GM23338 (cell line): ENCODE data around the gene UBALD2. TPM values are rescaled to one million over a fixed set of nuclear protein-coding genes. Genes with fewer than 3 reads are reported as not detected.

ENCODE experiments used
- ATAC-seq: fragments of 200-7000 bp; cut with Tn5 transposase; 3 replicates; pipeline ENCODE4 v1.9.1; 2020
- DNase-seq: peaks from one replicate; pipeline ENCODE4 v3.0.0-alpha.2; 2015; ENCODE audit warnings: low spot score
- H2AFZ ChIP-seq: fragments of 200-600 bp; sonication (generic); 2 replicates; pipeline ENCODE4 v1.8.0; 2016; ENCODE audit warnings: antibody characterized with exemption, mild to moderate bottlenecking, moderate library complexity
- H3F3A ChIP-seq: fragments of 200-600 bp; sonication (generic); replicated peaks from 2 replicates; pipeline ENCODE4 v1.8.0; 2017; ENCODE audit warnings: antibody characterized with exemption, mixed run types, low read depth
- H3K27ac ChIP-seq: fragments of 200-600 bp; sonication (generic); 2 replicates; pipeline ENCODE4 v1.6.1; 2016; ENCODE audit warnings: low read depth
- H3K27me3 ChIP-seq: fragments of 200-600 bp; sonication (generic); 2 replicates; pipeline ENCODE4 v1.8.0; 2016; ENCODE audit warnings: mild to moderate bottlenecking, mixed run types, moderate library complexity; ENCODE audit not compliant: insufficient read depth
- H3K36me3 ChIP-seq: fragments of 200-600 bp; sonication (generic); 2 replicates; pipeline ENCODE4 v1.8.0; 2016; ENCODE audit warnings: mild to moderate bottlenecking; ENCODE audit not compliant: insufficient read depth
- H3K4me1 ChIP-seq: fragments of 200-600 bp; sonication (generic); 2 replicates; pipeline ENCODE4 v1.8.0; 2016; ENCODE audit warnings: mild to moderate bottlenecking, moderate library complexity; ENCODE audit not compliant: insufficient read depth
- H3K4me2 ChIP-seq: fragments of 200-600 bp; sonication (generic); 2 replicates; pipeline ENCODE4 v1.7.1; 2017; ENCODE audit warnings: mixed run types
- H3K4me3 ChIP-seq: fragments of 200-600 bp; sonication (generic); 2 replicates; pipeline ENCODE4 v1.6.1; 2016; ENCODE audit warnings: mixed run types
- H3K79me2 ChIP-seq: fragments of 200-600 bp; sonication (generic); replicated peaks from 2 replicates; pipeline ENCODE4 v1.8.0; 2017; ENCODE audit warnings: mild to moderate bottlenecking; ENCODE audit not compliant: insufficient read depth
- H3K9me2 ChIP-seq: fragments of 200-600 bp; sonication (generic); 2 replicates; pipeline ENCODE4 v1.8.0; 2017; ENCODE audit not compliant: insufficient read depth
- H4K20me1 ChIP-seq: fragments of 200-600 bp; sonication (generic); replicated peaks from 2 replicates; pipeline ENCODE4 v1.8.0; 2017; ENCODE audit warnings: mild to moderate bottlenecking; ENCODE audit not compliant: insufficient read depth
- H3K27ac Mint-ChIP-seq: 2 replicates; pipeline ENCODE4 v1.8.0; 2020; ENCODE audit warnings: inconsistent platforms, mild to moderate bottlenecking, moderate library complexity, mixed read lengths
- H3K27me3 Mint-ChIP-seq: 3 replicates; pipeline ENCODE4 v1.8.0; 2022; ENCODE audit warnings: low read depth, mild to moderate bottlenecking, moderate library complexity, mixed read lengths, inconsistent platforms; ENCODE audit not compliant: insufficient read depth, poor library complexity
- H3K36me3 Mint-ChIP-seq: 3 replicates; pipeline ENCODE4 v1.8.0; 2021; ENCODE audit warnings: low read depth, mild to moderate bottlenecking, inconsistent platforms, moderate library complexity, mixed read lengths
- H3K4me1 Mint-ChIP-seq: 3 replicates; pipeline ENCODE4 v1.8.0; 2020; ENCODE audit warnings: mild to moderate bottlenecking, inconsistent platforms, mixed read lengths
- H3K4me3 Mint-ChIP-seq: 3 replicates; pipeline ENCODE4 v1.8.0; 2021; ENCODE audit warnings: moderate library complexity, mild to moderate bottlenecking, inconsistent platforms, mixed read lengths
- H3K9me3 Mint-ChIP-seq: 3 replicates; pipeline ENCODE4 v1.8.0; 2020; ENCODE audit warnings: moderate library complexity, mild to moderate bottlenecking, inconsistent platforms, mixed read lengths
- CREB1 ChIP-seq: fragments of 250-450 bp; sonication (Bioruptor Pico); IDR thresholded peaks from 2 replicates; pipeline ENCODE4 v1.5.0; 2020; ENCODE audit warnings: low read depth, mild to moderate bottlenecking, moderate library complexity
- EZH2 ChIP-seq: fragments of 200-600 bp; sonication (generic); IDR thresholded peaks from one replicate; pipeline ENCODE4 v1.8.0; 2017; ENCODE audit warnings: antibody characterized with exemption, mild to moderate bottlenecking, low read depth; ENCODE audit not compliant: unreplicated experiment
- EZH2phosphoT487 ChIP-seq: fragments of 200-600 bp; sonication (generic); IDR thresholded peaks from one replicate; pipeline ENCODE4 v1.8.1; 2018; ENCODE audit warnings: antibody characterized with exemption; ENCODE audit not compliant: unreplicated experiment
- JUNB ChIP-seq: IDR thresholded peaks from one replicate; pipeline ENCODE4 v1.6.1; 2016; ENCODE audit warnings: antibody characterized with exemption; ENCODE audit not compliant: unreplicated experiment
- NANOG ChIP-seq: IDR thresholded peaks from 2 replicates; pipeline ENCODE4 v1.6.1; 2016; ENCODE audit warnings: antibody characterized with exemption, borderline replicate concordance
- POLR2AphosphoS5 ChIP-seq: IDR thresholded peaks from 2 replicates; pipeline ENCODE4 v1.6.1; 2016; ENCODE audit warnings: antibody characterized with exemption, low read depth
- STAT1 ChIP-seq: IDR thresholded peaks from one replicate; pipeline ENCODE4 v1.6.1; 2016; ENCODE audit warnings: antibody characterized with exemption; ENCODE audit not compliant: unreplicated experiment
- ZNF114 ChIP-seq: fragments of 250-450 bp; sonication (Bioruptor Pico); IDR thresholded peaks from 2 replicates; pipeline ENCODE4 v1.5.0; 2020; ENCODE audit warnings: mild to moderate bottlenecking, moderate library complexity
- ZNF331 ChIP-seq: fragments of 250-450 bp; sonication (Bioruptor Pico); IDR thresholded peaks from 2 replicates; pipeline ENCODE4 v1.5.0; 2020; ENCODE audit warnings: low read depth, mild to moderate bottlenecking, moderate library complexity
- polyA plus RNA-seq: library from polyadenylated mRNA; unstranded; fragments of >200 nt; fragmentation: Nextera tagmentation; extraction: Ambion mirVana; gene quantifications from 2 replicates; pipeline ENCODE4 v1.2.1, GENCODE V29; 2016
- total RNA-seq: library from RNA; depleted of rRNA; stranded (reverse); fragments of >200 nt; shearing (Covaris generic); gene quantifications from 2 replicates; pipeline ENCODE4 v1.2.3, GENCODE V29; 2014
- TF ChIP-seq, protein P1 (sequence below): fragments of 250-450 bp; sonication (Bioruptor Pico); IDR thresholded peaks from 2 replicates; pipeline ENCODE4 v1.5.0; 2020; ENCODE audit warnings: mild to moderate bottlenecking, moderate library complexity
- TF ChIP-seq, protein P2 (sequence below), 2 experiments: fragments of 200-600 bp in 1 of 2; sonication (generic) in 1 of 2; conservative IDR thresholded peaks; 2 replicates each; pipeline versions ENCODE4 v1.5.1 to v1.6.1; 2016 to 2017; ENCODE audit warnings: antibody characterized with exemption in 2 of 2, low read depth in 2 of 2, mild to moderate bottlenecking in 2 of 2, moderate library complexity in 1 of 2
- TF ChIP-seq, protein P3 (sequence below): IDR thresholded peaks from 2 replicates; pipeline ENCODE4 v1.6.1; 2016; ENCODE audit warnings: antibody characterized with exemption
- TF ChIP-seq, protein P4 (sequence below): IDR thresholded peaks from one replicate; pipeline ENCODE4 v1.6.1; 2018; ENCODE audit warnings: antibody characterized with exemption; ENCODE audit not compliant: unreplicated experiment

Gene UBALD2
- total and polyA plus RNA-seq, 2 experiments from 2014 or later = 2.2 to 3.1 TPM

DNA sequence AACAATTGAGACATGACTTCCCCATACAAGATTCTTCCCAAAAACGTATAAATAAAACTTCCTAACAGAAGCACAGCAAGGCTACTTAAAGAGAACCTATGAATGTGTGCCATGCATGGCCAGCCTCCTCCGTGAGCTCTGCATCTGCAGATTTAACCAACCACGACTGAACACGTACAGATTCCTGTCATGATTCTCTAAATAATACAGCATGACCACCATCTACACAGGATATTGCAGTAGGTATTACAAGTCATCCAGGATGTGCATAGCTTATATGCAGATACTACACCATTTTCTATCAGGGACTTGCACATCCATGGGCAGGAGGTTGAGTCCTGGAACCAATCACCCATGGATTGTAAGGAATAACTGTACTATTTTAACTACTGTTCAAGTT lies 44.3 kb downstream of the UBALD2 start:
- ATAC-seq (no peak), DNase-seq (no peak)
- no peaks in the 10 kb centered on the region for H3K4me1 ChIP-seq
- H3F3A ChIP-seq = no peaks in the 10 kb centered on the region
- TF ChIP-seq ZNF114 (CRISPR knock-in tag) (no peak), EZH2phosphoT487 (no peak), ZNF331 (no peak), JUNB (no peak), POLR2AphosphoS5 (no peak), EZH2 (no peak), CREB1 (CRISPR knock-in tag) (no peak), STAT1 (no peak), NANOG (no peak)
- TF ChIP-seq, protein P1, sequence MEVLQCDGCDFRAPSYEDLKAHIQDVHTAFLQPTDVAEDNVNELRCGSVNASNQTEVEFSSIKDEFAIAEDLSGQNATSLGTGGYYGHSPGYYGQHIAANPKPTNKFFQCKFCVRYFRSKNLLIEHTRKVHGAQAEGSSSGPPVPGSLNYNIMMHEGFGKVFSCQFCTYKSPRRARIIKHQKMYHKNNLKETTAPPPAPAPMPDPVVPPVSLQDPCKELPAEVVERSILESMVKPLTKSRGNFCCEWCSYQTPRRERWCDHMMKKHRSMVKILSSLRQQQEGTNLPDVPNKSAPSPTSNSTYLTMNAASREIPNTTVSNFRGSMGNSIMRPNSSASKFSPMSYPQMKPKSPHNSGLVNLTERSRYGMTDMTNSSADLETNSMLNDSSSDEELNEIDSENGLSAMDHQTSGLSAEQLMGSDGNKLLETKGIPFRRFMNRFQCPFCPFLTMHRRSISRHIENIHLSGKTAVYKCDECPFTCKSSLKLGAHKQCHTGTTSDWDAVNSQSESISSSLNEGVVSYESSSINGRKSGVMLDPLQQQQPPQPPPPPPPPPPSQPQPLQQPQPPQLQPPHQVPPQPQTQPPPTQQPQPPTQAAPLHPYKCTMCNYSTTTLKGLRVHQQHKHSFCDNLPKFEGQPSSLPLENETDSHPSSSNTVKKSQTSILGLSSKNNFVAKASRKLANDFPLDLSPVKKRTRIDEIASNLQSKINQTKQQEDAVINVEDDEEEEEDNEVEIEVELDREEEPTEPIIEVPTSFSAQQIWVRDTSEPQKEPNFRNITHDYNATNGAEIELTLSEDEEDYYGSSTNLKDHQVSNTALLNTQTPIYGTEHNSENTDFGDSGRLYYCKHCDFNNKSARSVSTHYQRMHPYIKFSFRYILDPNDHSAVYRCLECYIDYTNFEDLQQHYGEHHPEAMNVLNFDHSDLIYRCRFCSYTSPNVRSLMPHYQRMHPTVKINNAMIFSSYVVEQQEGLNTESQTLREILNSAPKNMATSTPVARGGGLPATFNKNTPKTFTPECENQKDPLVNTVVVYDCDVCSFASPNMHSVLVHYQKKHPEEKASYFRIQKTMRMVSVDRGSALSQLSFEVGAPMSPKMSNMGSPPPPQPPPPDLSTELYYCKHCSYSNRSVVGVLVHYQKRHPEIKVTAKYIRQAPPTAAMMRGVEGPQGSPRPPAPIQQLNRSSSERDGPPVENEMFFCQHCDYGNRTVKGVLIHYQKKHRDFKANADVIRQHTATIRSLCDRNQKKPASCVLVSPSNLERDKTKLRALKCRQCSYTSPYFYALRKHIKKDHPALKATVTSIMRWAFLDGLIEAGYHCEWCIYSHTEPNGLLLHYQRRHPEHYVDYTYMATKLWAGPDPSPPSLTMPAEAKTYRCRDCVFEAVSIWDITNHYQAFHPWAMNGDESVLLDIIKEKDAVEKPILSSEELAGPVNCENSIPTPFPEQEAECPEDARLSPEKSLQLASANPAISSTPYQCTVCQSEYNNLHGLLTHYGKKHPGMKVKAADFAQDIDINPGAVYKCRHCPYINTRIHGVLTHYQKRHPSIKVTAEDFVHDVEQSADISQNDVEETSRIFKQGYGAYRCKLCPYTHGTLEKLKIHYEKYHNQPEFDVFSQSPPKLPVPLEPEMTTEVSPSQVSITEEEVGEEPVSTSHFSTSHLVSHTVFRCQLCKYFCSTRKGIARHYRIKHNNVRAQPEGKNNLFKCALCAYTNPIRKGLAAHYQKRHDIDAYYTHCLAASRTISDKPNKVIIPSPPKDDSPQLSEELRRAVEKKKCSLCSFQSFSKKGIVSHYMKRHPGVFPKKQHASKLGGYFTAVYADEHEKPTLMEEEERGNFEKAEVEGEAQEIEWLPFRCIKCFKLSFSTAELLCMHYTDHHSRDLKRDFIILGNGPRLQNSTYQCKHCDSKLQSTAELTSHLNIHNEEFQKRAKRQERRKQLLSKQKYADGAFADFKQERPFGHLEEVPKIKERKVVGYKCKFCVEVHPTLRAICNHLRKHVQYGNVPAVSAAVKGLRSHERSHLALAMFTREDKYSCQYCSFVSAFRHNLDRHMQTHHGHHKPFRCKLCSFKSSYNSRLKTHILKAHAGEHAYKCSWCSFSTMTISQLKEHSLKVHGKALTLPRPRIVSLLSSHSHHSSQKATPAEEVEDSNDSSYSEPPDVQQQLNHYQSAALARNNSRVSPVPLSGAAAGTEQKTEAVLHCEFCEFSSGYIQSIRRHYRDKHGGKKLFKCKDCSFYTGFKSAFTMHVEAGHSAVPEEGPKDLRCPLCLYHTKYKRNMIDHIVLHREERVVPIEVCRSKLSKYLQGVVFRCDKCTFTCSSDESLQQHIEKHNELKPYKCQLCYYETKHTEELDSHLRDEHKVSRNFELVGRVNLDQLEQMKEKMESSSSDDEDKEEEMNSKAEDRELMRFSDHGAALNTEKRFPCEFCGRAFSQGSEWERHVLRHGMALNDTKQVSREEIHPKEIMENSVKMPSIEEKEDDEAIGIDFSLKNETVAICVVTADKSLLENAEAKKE (CRISPR knock-in tag) = no peak
- TF ChIP-seq, protein P2, sequence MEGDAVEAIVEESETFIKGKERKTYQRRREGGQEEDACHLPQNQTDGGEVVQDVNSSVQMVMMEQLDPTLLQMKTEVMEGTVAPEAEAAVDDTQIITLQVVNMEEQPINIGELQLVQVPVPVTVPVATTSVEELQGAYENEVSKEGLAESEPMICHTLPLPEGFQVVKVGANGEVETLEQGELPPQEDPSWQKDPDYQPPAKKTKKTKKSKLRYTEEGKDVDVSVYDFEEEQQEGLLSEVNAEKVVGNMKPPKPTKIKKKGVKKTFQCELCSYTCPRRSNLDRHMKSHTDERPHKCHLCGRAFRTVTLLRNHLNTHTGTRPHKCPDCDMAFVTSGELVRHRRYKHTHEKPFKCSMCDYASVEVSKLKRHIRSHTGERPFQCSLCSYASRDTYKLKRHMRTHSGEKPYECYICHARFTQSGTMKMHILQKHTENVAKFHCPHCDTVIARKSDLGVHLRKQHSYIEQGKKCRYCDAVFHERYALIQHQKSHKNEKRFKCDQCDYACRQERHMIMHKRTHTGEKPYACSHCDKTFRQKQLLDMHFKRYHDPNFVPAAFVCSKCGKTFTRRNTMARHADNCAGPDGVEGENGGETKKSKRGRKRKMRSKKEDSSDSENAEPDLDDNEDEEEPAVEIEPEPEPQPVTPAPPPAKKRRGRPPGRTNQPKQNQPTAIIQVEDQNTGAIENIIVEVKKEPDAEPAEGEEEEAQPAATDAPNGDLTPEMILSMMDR (conservative IDR thresholded peaks at IDR 0.05; ENCODE audit: low read depth in 2 of 2) = no peak
- TF ChIP-seq, protein P3, sequence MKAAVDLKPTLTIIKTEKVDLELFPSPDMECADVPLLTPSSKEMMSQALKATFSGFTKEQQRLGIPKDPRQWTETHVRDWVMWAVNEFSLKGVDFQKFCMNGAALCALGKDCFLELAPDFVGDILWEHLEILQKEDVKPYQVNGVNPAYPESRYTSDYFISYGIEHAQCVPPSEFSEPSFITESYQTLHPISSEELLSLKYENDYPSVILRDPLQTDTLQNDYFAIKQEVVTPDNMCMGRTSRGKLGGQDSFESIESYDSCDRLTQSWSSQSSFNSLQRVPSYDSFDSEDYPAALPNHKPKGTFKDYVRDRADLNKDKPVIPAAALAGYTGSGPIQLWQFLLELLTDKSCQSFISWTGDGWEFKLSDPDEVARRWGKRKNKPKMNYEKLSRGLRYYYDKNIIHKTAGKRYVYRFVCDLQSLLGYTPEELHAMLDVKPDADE = no peak
- TF ChIP-seq, protein P4, sequence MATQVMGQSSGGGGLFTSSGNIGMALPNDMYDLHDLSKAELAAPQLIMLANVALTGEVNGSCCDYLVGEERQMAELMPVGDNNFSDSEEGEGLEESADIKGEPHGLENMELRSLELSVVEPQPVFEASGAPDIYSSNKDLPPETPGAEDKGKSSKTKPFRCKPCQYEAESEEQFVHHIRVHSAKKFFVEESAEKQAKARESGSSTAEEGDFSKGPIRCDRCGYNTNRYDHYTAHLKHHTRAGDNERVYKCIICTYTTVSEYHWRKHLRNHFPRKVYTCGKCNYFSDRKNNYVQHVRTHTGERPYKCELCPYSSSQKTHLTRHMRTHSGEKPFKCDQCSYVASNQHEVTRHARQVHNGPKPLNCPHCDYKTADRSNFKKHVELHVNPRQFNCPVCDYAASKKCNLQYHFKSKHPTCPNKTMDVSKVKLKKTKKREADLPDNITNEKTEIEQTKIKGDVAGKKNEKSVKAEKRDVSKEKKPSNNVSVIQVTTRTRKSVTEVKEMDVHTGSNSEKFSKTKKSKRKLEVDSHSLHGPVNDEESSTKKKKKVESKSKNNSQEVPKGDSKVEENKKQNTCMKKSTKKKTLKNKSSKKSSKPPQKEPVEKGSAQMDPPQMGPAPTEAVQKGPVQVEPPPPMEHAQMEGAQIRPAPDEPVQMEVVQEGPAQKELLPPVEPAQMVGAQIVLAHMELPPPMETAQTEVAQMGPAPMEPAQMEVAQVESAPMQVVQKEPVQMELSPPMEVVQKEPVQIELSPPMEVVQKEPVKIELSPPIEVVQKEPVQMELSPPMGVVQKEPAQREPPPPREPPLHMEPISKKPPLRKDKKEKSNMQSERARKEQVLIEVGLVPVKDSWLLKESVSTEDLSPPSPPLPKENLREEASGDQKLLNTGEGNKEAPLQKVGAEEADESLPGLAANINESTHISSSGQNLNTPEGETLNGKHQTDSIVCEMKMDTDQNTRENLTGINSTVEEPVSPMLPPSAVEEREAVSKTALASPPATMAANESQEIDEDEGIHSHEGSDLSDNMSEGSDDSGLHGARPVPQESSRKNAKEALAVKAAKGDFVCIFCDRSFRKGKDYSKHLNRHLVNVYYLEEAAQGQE = no peak
- H3K27ac ChIP-seq = no peak overlapping the region
- Mint-ChIP-seq H3K36me3 (peaks cover 15% of the 10 kb centered on the region; the same call in 2 of the 3 replicates), H3K27ac (no peak overlapping the region), H3K4me3 (no peak overlapping the region), H3K27me3 (no peaks in the 10 kb centered on the region), H3K9me3 (no peaks in the 10 kb centered on the region), H3K4me1 (no peaks in the 10 kb centered on the region)
- 0 out of 2 replicates have a peak, but pooled peaks cover 12% of the 10 kb centered on the region for H3K36me3 ChIP-seq
- H3K4me2 ChIP-seq = no peak overlapping the region
- no peaks in the 10 kb centered on the region for H3K27me3 ChIP-seq
- H3K9me2 ChIP-seq = no peaks in the 10 kb centered on the region
- H3K4me3 ChIP-seq = no peak overlapping the region
- H4K20me1 ChIP-seq = no peaks in the 10 kb centered on the region; the same call in 1 of the 2 replicates
- no peaks in the 10 kb centered on the region for H3K79me2 ChIP-seq
- H2AFZ ChIP-seq = no peak overlapping the region
